Activated CD4-positive, alpha-beta memory T cell treated with anti-CD3 and anti-CD28 coated beads, Interleukin-2, amount 10 ng/mL, durations not matched to agents 7 days and 5 days (primary cell): ENCODE data around the gene LDLRAP1. TPM values are rescaled to one million over a fixed set of nuclear protein-coding genes. Genes with fewer than 3 reads are reported as not detected.

Source experiments
- CTCF ChIA-PET: fragments of 350-600 bp; sonication (Branson Sonifier 250); formaldehyde crosslinking; loops from one replicate; lab custom pipeline; 2021; ENCODE audit warnings: antibody characterized with exemption, inconsistent platforms; lab: Charles Lee
- POLR2A ChIA-PET: fragments of 350-600 bp; sonication (Branson Sonifier 250); formaldehyde crosslinking; loops from one replicate; lab custom pipeline; 2021; ENCODE audit warnings: antibody characterized with exemption; lab: Charles Lee
- DNase-seq: peaks from one replicate; pipeline ENCODE4 v3.0.0-alpha.2; 2020
- H3K27ac Mint-ChIP-seq: one replicate; pipeline ENCODE4 v1.8.0; 2021; ENCODE audit warnings: mild to moderate bottlenecking, mixed read lengths
- H3K27me3 Mint-ChIP-seq: one replicate; pipeline ENCODE4 v1.8.0; 2021; ENCODE audit warnings: mixed read lengths
- H3K36me3 Mint-ChIP-seq: one replicate; pipeline ENCODE4 v1.8.0; 2021; ENCODE audit warnings: low read depth, mixed read lengths
- H3K4me1 Mint-ChIP-seq: one replicate; pipeline ENCODE4 v1.8.0; 2021; ENCODE audit warnings: mixed read lengths
- H3K4me3 Mint-ChIP-seq: one replicate; pipeline ENCODE4 v1.8.0; 2021; ENCODE audit warnings: mild to moderate bottlenecking, mixed read lengths
- H3K9me3 Mint-ChIP-seq: one replicate; pipeline ENCODE4 v1.8.0; 2021; ENCODE audit warnings: mixed read lengths
- total RNA-seq, 2 experiments: library from RNA; stranded (reverse); gene quantifications; one replicate each; pipeline ENCODE4 v1.2.3, GENCODE V29; 2021

LDLRAP1 gene
- total RNA-seq, 2 experiments from 2014 or later: 26.4 to 27.7 TPM

- Mint-ChIP-seq H3K4me1 (peaks cover 2% of the 10 kb centered on the region), H3K4me3 (no peak overlapping the region), H3K9me3 (peaks cover 4% of the 10 kb centered on the region), H3K36me3 (no peaks in the 10 kb centered on the region), H3K27ac (no peak overlapping the region), H3K27me3 (peaks cover 8% of the 10 kb centered on the region)
- DNase-seq: no peak
- CTCF ChIA-PET: interaction anchor here (1.7 kb wide), 1 partner anchor 8 kb away, joined by 6 read pairs; no protein-coding TSS in a partner anchor
- POLR2A ChIA-PET: no interaction called here
These were observed 15.3 kb upstream of the LDLRAP1 start for GRCh38 chr1:25527946-25528595.

- CTCF ChIA-PET: interaction anchor here (1.7 kb wide), 1 partner anchor 9 kb away, joined by 6 read pairs; no protein-coding TSS in a partner anchor
- Mint-ChIP-seq H3K4me1 (peaks cover 2% of the 10 kb centered on the region), H3K27me3 (peaks cover 9% of the 10 kb centered on the region), H3K27ac (no peak overlapping the region), H3K36me3 (no peaks in the 10 kb centered on the region), H3K4me3 (no peak overlapping the region), H3K9me3 (peaks cover 4% of the 10 kb centered on the region)
- POLR2A ChIA-PET: no interaction called here
- no peak for DNase-seq
These were observed 14.4 kb upstream of the LDLRAP1 start for GRCh38 chr1:25528881-25529517.

- H3K27me3 Mint-ChIP-seq: peaks cover 8% of the 10 kb centered on the region
- DNase-seq: no peak
- no peaks in the 10 kb centered on the region for H3K36me3 Mint-ChIP-seq
- H3K9me3 Mint-ChIP-seq: peaks cover 4% of the 10 kb centered on the region
- ChIA-PET CTCF (interaction anchor here (1.7 kb wide), 1 partner anchor 9 kb away, joined by 6 read pairs; no protein-coding TSS in a partner anchor), POLR2A (no interaction called here)
- no peak overlapping the region for H3K4me3 Mint-ChIP-seq
- no peak overlapping the region for H3K27ac Mint-ChIP-seq
- H3K4me1 Mint-ChIP-seq: peaks cover 2% of the 10 kb centered on the region
These were observed 13.8 kb upstream of the LDLRAP1 start for GRCh38 chr1:25529518-25530185.

- peaks cover 5% of the 10 kb centered on the region for H3K27me3 Mint-ChIP-seq
- H3K36me3 Mint-ChIP-seq: no peaks in the 10 kb centered on the region
- POLR2A ChIA-PET: no interaction called here
- no peak overlapping the region for H3K4me3 Mint-ChIP-seq
- peaks cover 2% of the 10 kb centered on the region for H3K4me1 Mint-ChIP-seq
- CTCF ChIA-PET: interaction anchor here (1.3 kb wide), 1 partner anchor 9 kb away, joined by 3 read pairs; no protein-coding TSS in a partner anchor
- no peak for DNase-seq
- peaks cover 3% of the 10 kb centered on the region for H3K9me3 Mint-ChIP-seq
- H3K27ac Mint-ChIP-seq: no peak overlapping the region
These were observed 13.0 kb upstream of the LDLRAP1 start for GRCh38 chr1:25530186-25531081.

- peaks cover 9% of the 10 kb centered on the region for H3K27me3 Mint-ChIP-seq
- no peak overlapping the region for H3K4me3 Mint-ChIP-seq
- no peaks in the 10 kb centered on the region for H3K36me3 Mint-ChIP-seq
- ChIA-PET POLR2A (no interaction called here), CTCF (interaction anchor here (1.3 kb wide), 1 partner anchor 10 kb away, joined by 3 read pairs; no protein-coding TSS in a partner anchor)
- H3K27ac Mint-ChIP-seq: no peak overlapping the region
- H3K9me3 Mint-ChIP-seq: peaks cover 3% of the 10 kb centered on the region
- no peak for DNase-seq
- H3K4me1 Mint-ChIP-seq: no peaks in the 10 kb centered on the region
These were observed 12.3 kb upstream of the LDLRAP1 start for GRCh38 chr1:25531082-25531461.

- Mint-ChIP-seq H3K27ac (no peak overlapping the region), H3K4me3 (no peak overlapping the region), H3K9me3 (peaks cover 3% of the 10 kb centered on the region), H3K4me1 (no peaks in the 10 kb centered on the region), H3K27me3 (peaks cover 17% of the 10 kb centered on the region), H3K36me3 (no peaks in the 10 kb centered on the region)
- ChIA-PET CTCF (interaction anchor here (0.7 to 1.2 kb wide), 3 partner anchors 12 to 500 kb away, joined by 3 to 5 read pairs (median 4); no protein-coding TSS in a partner anchor), POLR2A (no interaction called here)
- DNase-seq: no peak
These were observed 10.4 kb upstream of the LDLRAP1 start for GRCh38 chr1:25532970-25533369.

GRCh38 chr1:25533775-25534409 is 9.5 kb upstream of the LDLRAP1 start:
- H3K4me1 Mint-ChIP-seq: no peaks in the 10 kb centered on the region
- H3K9me3 Mint-ChIP-seq: peaks cover 3% of the 10 kb centered on the region
- H3K36me3 Mint-ChIP-seq: no peaks in the 10 kb centered on the region
- ChIA-PET CTCF (no interaction called here), POLR2A (no interaction called here)
- H3K4me3 Mint-ChIP-seq: no peak overlapping the region
- peaks cover 18% of the 10 kb centered on the region for H3K27me3 Mint-ChIP-seq
- no peak overlapping the region for H3K27ac Mint-ChIP-seq
- DNase-seq: no peak

- H3K4me3 Mint-ChIP-seq: no peak overlapping the region
- no peaks in the 10 kb centered on the region for H3K9me3 Mint-ChIP-seq
- CTCF ChIA-PET: interaction anchor here (1.3 kb wide), 1 partner anchor 264 kb away, joined by 3 read pairs; no protein-coding TSS in a partner anchor
- H3K27ac Mint-ChIP-seq: no peak overlapping the region
- DNase-seq: no peak
- POLR2A ChIA-PET: no interaction called here
- peaks cover 18% of the 10 kb centered on the region for H3K27me3 Mint-ChIP-seq
- no peaks in the 10 kb centered on the region for H3K36me3 Mint-ChIP-seq
- no peaks in the 10 kb centered on the region for H3K4me1 Mint-ChIP-seq
These were observed 9.0 kb upstream of the LDLRAP1 start for GRCh38 chr1:25534410-25534788.

- Mint-ChIP-seq H3K36me3 (no peaks in the 10 kb centered on the region), H3K4me1 (no peaks in the 10 kb centered on the region), H3K4me3 (no peak overlapping the region), H3K9me3 (no peaks in the 10 kb centered on the region), H3K27me3 (peaks cover 18% of the 10 kb centered on the region), H3K27ac (no peak overlapping the region)
- ChIA-PET CTCF (no interaction called here), POLR2A (no interaction called here)
- no peak for DNase-seq
These were observed 7.3 kb upstream of the LDLRAP1 start for GRCh38 chr1:25536124-25536523.

GRCh38 chr1:25537153-25537831 is 6.1 kb upstream of the LDLRAP1 start:
- DNase-seq: no peak
- H3K4me1 Mint-ChIP-seq: no peaks in the 10 kb centered on the region
- no peak overlapping the region for H3K4me3 Mint-ChIP-seq
- H3K27ac Mint-ChIP-seq: no peak overlapping the region
- ChIA-PET CTCF (no interaction called here), POLR2A (interaction anchor here (1.3 kb wide), 1 partner anchor 12 kb away, joined by 5 read pairs; no protein-coding TSS in a partner anchor)
- H3K27me3 Mint-ChIP-seq: peaks cover 21% of the 10 kb centered on the region
- H3K9me3 Mint-ChIP-seq: no peaks in the 10 kb centered on the region
- H3K36me3 Mint-ChIP-seq: no peaks in the 10 kb centered on the region

GRCh38 chr1:25538191-25538767 is 5.1 kb upstream of the LDLRAP1 start:
- Mint-ChIP-seq H3K36me3 (no peaks in the 10 kb centered on the region), H3K27me3 (peaks cover 22% of the 10 kb centered on the region), H3K4me1 (no peaks in the 10 kb centered on the region), H3K27ac (no peak overlapping the region), H3K4me3 (no peak overlapping the region), H3K9me3 (no peaks in the 10 kb centered on the region)
- ChIA-PET POLR2A (interaction anchor here (1.3 kb wide), 1 partner anchor 11 kb away, joined by 5 read pairs; no protein-coding TSS in a partner anchor), CTCF (interaction anchor here (1.3 kb wide), 1 partner anchor 357 kb away, joined by 3 read pairs; no protein-coding TSS in a partner anchor)
- DNase-seq: no peak
